K562 (cell line): Measurements from ENCODE around the gene FAM124A. TPM values are rescaled to one million over a fixed set of nuclear protein-coding genes. Genes with fewer than 3 reads are reported as not detected.
"Not testable (repeated sequence)": the region's sequence is repeated elsewhere in the genome, so short reads cannot be mapped to it uniquely, and the experiment has no call there.

Source experiments
- ATAC-seq: fragments of 200-7000 bp; cut with Tn5 transposase; 3 replicates; pipeline ENCODE4 v1.9.1; 2020; ENCODE audit warnings: moderate library complexity
- BruUV-seq: library from RNA; stranded (reverse); fragments of 400-500 nt; replicated peaks from 2 replicates; lab custom pipeline; 2021; lab: Mats Ljungman, UMichigan
- CTCF ChIA-PET: fragments of 300-600 bp; formaldehyde crosslinking; extraction: SDS; loops from one replicate; lab custom pipeline; 2021; ENCODE audit warnings: low intra/inter-chr PET ratio; lab: Yijun Ruan, JAX
- POLR2A ChIA-PET: fragments of 300-600, 350-650 bp; sonication (Branson Sonifier 250); formaldehyde crosslinking; extraction: SDS; loops from one replicate; lab custom pipeline; 2021; ENCODE audit warnings: antibody characterized with exemption, inconsistent platforms; lab: Yijun Ruan, JAX
- DNase-seq, 4 experiments: peaks; one replicate each; pipeline versions ENCODE4 v3.0.0 to v3.0.0-alpha.2; 2011 to 2018; ENCODE audit warnings: low spot score in 3 of 4, mixed read lengths in 3 of 4; ENCODE audit errors: extremely low read depth in 1 of 4
- FAIRE-seq: peaks from 2 replicates; lab custom pipeline; 2011; peaks lifted over from hg19 to GRCh38; lab: Jason Lieb, UNC
- H2AFZ ChIP-seq: 2 replicates; pipeline ENCODE4 v1.6.0; 2011; ENCODE audit warnings: low read depth, low read length, control low read depth, inconsistent platforms
- H3K27ac ChIP-seq: fragments of 200-600 bp; 3 replicates; pipeline ENCODE4 v1.8.0; 2011; ENCODE audit warnings: low read depth, mild to moderate bottlenecking, control low read depth, inconsistent platforms, low read length, moderate library complexity, mixed read lengths; ENCODE audit errors: extremely low read depth
- H3K27me3 ChIP-seq, 2 experiments: fragments of 300-600 bp in 1 of 2; 2 replicates in 1 of 2; 3 replicates in 1 of 2; pipeline versions ENCODE4 v1.6.0 to v1.8.0; 2011; ENCODE audit warnings: inconsistent platforms in 2 of 2, low read length in 2 of 2, mild to moderate bottlenecking in 1 of 2, mixed read lengths in 1 of 2, moderate library complexity in 1 of 2; ENCODE audit not compliant: control insufficient read depth in 2 of 2, insufficient read depth in 2 of 2
- H3K36me3 ChIP-seq: fragments of 300-600 bp; 3 replicates; pipeline ENCODE4 v1.8.0; 2011; ENCODE audit warnings: mild to moderate bottlenecking, low read length, inconsistent platforms; ENCODE audit not compliant: control insufficient read depth, insufficient read depth
- H3K4me1 ChIP-seq, 2 experiments: fragments of 200-600 bp in 1 of 2; replicated peaks in 1 of 2; 2 replicates in 1 of 2; 3 replicates in 1 of 2; pipeline versions ENCODE4 v1.5.1 to v1.8.0; 2011; ENCODE audit warnings: inconsistent platforms in 2 of 2, low read length in 2 of 2, mild to moderate bottlenecking in 1 of 2, mixed read lengths in 1 of 2, moderate library complexity in 1 of 2; ENCODE audit not compliant: control insufficient read depth in 2 of 2, insufficient read depth in 2 of 2
- H3K4me2 ChIP-seq: 2 replicates; pipeline ENCODE4 v1.6.1; 2011; ENCODE audit warnings: low read length, control low read depth, inconsistent platforms, mixed read lengths; ENCODE audit not compliant: insufficient read depth
- H3K4me3 ChIP-seq: fragments of 200-600 bp; sonication (generic), shearing (Covaris generic); 2 replicates; pipeline ENCODE4 v1.5.1; 2016; ENCODE audit warnings: control low read depth, inconsistent platforms
- H3K79me2 ChIP-seq: fragments of 200-600 bp; 3 replicates; pipeline ENCODE4 v1.8.0; 2011; ENCODE audit warnings: low read length, inconsistent platforms; ENCODE audit not compliant: control insufficient read depth, insufficient read depth
- H3K9ac ChIP-seq, 2 experiments: 2 replicates each; pipeline versions ENCODE4 v1.6.0 to v1.6.1; 2011; ENCODE audit warnings: low read depth in 2 of 2, low read length in 2 of 2, control low read depth in 1 of 2, inconsistent platforms in 1 of 2, mild to moderate bottlenecking in 1 of 2, mixed read lengths in 1 of 2; ENCODE audit not compliant: insufficient read depth in 1 of 2
- H3K9me1 ChIP-seq: one replicate; pipeline ENCODE4 v1.6.0; 2011; ENCODE audit warnings: inconsistent platforms, mild to moderate bottlenecking, low read length, moderate library complexity; ENCODE audit not compliant: control insufficient read depth, insufficient read depth
- H3K9me3 ChIP-seq: replicated peaks from 2 replicates; pipeline ENCODE4 v1.5.1; 2011; ENCODE audit warnings: low read depth, low read length, inconsistent platforms; ENCODE audit not compliant: control insufficient read depth, insufficient read depth
- H4K20me1 ChIP-seq: replicated peaks from 2 replicates; pipeline ENCODE4 v1.6.1; 2011; ENCODE audit warnings: low read length, inconsistent platforms, mixed read lengths; ENCODE audit not compliant: control insufficient read depth, insufficient read depth
- CC2D1A ChIP-seq: fragments of 450-650 bp; IDR thresholded peaks from 2 replicates; pipeline ENCODE4 v1.6.1; 2017; ENCODE audit warnings: mild to moderate bottlenecking
- GATAD2B ChIP-seq: fragments of 450-650 bp; IDR thresholded peaks from 2 replicates; pipeline ENCODE4 v1.6.1; 2017; ENCODE audit warnings: mild to moderate bottlenecking, borderline replicate concordance
- TCF3 ChIP-seq: sonication (generic); formaldehyde crosslinking; IDR thresholded peaks from 2 replicates; pipeline ENCODE4 v1.4.0; 2020; ENCODE audit warnings: mild to moderate bottlenecking, missing genetic modification reagents
- ZEB2 ChIP-seq: fragments of 450-650 bp; IDR thresholded peaks from 2 replicates; pipeline ENCODE4 v1.6.1; 2016
- ZNF263 ChIP-seq: sonication (generic); formaldehyde crosslinking; IDR thresholded peaks from 2 replicates; pipeline ENCODE4 v1.8.0; 2022; ENCODE audit warnings: mild to moderate bottlenecking, missing genetic modification reagents, borderline replicate concordance
- WGBS: fragments of 100-300 bp; shearing (Covaris generic); methylation state at CpG from one replicate; pipeline ENCODE4 v1.1.6; 2016; ENCODE audit warnings: low coverage, mixed read lengths; ENCODE audit not compliant: insufficient coverage; ENCODE audit errors: missing lambda C conversion rate; 5-methylcytosine and 5-hydroxymethylcytosine counted together
- in situ Hi-C: fragments of 300-500 bp; cut with MboI; formaldehyde crosslinking; loops from 4 replicates; pipeline ENCODE4 v1.15.0; 2018; ENCODE audit warnings: inconsistent platforms, mixed read lengths
- intact Hi-C: fragments of 100-400 bp; cut with micrococcal nuclease; formaldehyde crosslinking; loops from 2 replicates; pipeline ENCODE4 v1.14.2; 2022
- polyA plus RNA-seq, 8 experiments: library from polyadenylated mRNA; depleted of rRNA in 4 of 8; stranded (reverse) in 5 of 8; unstranded in 3 of 8; fragments of >200 nt; fragmentation: Nextera tagmentation in 2 of 8; fragmentation: Illumina TruSeq in 1 of 8; extraction: Ambion mirVana in 2 of 8; extraction: Trizol in 1 of 8; gene quantifications; 2 replicates each; pipeline versions ENCODE4 v1.2.1 to v1.2.3, GENCODE V29; 2011 to 2014; ENCODE audit warnings: inconsistent platforms in 1 of 8, missing spikeins in 1 of 8
- total RNA-seq, 7 experiments: library from RNA; depleted of rRNA in 6 of 7; stranded (reverse); fragments of >200 nt in 6 of 7; fragmentation: Illumina TruSeq in 2 of 7; extraction: Trizol in 2 of 7; gene quantifications; 2 replicates each; pipeline versions ENCODE4 v1.2.1 to v1.2.3, GENCODE V29; 2011 to 2021; ENCODE audit warnings: low replicate concordance in 1 of 7

FAM124A gene
- total and polyA plus RNA-seq, 9 of the 15 experiments (the other 6 are each of a cell fraction or from before 2014, with no cell fraction given) = not detected

- H3K9ac ChIP-seq, H3K79me2 ChIP-seq, H3K36me3 ChIP-seq, H2AFZ ChIP-seq, H3K27ac ChIP-seq, ATAC-seq, H3K9me1 ChIP-seq, H3K9me3 ChIP-seq, H3K4me1 ChIP-seq, CTCF ChIA-PET, H4K20me1 ChIP-seq, BruUV-seq, intact Hi-C loops, DNase-seq, in situ Hi-C loops, FAIRE-seq, H3K4me2 ChIP-seq, H3K4me3 ChIP-seq: not testable (repeated sequence)
- H3K27me3 ChIP-seq = peaks cover 0 to 27% of the 10 kb centered on the region in 2 experiments; a peak in 2 of 5 replicates
- POLR2A ChIA-PET = interaction anchor here (0.6 kb wide), 1 partner anchor 195 kb away, joined by 3 read pairs; no protein-coding TSS in a partner anchor
- 0% methylated on average over 4 of the region's 5 CpGs for whole genome bisulfite sequencing
Measured at GRCh38 chr13:51282923-51283322, 60.7 kb downstream of the FAM124A start.

- BruUV-seq = no TSS peak
- in situ Hi-C loops (no loop called here), intact Hi-C loops (no loop called here)
- H3K9me1 ChIP-seq = no peaks in the 10 kb centered on the region
- no peak for DNase-seq
- H3K79me2 ChIP-seq = no peaks in the 10 kb centered on the region
- no peak for ATAC-seq
- FAIRE-seq = no peak
- H2AFZ ChIP-seq = no peak overlapping the region
- H4K20me1 ChIP-seq = no peaks in the 10 kb centered on the region
- WGBS = 0% methylated on average over 1 of the region's 1 CpG
- H3K27me3 ChIP-seq = peaks cover 0 to 31% of the 10 kb centered on the region in 2 experiments; a peak in 3 of 5 replicates
- no peak overlapping the region for H3K4me2 ChIP-seq
- H3K36me3 ChIP-seq = no peaks in the 10 kb centered on the region
- H3K4me1 ChIP-seq = no peaks in the 10 kb centered on the region
- no peak for TF ChIP-seq ZNF263 (CRISPR knock-in tag)
- TF ChIP-seq CC2D1A = no peak
- no peak for TF ChIP-seq GATAD2B
- TF ChIP-seq ZEB2 = no peak
- no peak for TF ChIP-seq TCF3 (CRISPR knock-in tag)
- ChIA-PET POLR2A (no interaction called here), CTCF (no interaction called here)
- H3K9me3 ChIP-seq = no peaks in the 10 kb centered on the region
- H3K27ac ChIP-seq = no peak overlapping the region
- H3K9ac ChIP-seq = no peak overlapping the region
- no peak overlapping the region for H3K4me3 ChIP-seq
Measured at GRCh38 chr13:51283371-51283770, 61.2 kb downstream of the FAM124A start.
